Adrenal gland (tissue), 12 donors: ENCODE measurements around the gene TBKBP1. TPM values are rescaled to one million over a fixed set of nuclear protein-coding genes. Genes with fewer than 3 reads are reported as not detected.

Source experiments
- DNase-seq, 7 donors: peaks; one replicate each; pipeline ENCODE4 v3.0.0-alpha.2; 2019 to 2020
- H3K27ac ChIP-seq, 5 donors: fragments of 200-600 bp; sonication (generic) in 4 of 5; 1 replicate in 3 of 5; 2 replicates in 2 of 5; pipeline versions ENCODE4 v1.5.1 to v1.8.0; 2016 to 2020; ENCODE audit warnings: mild to moderate bottlenecking in 1 of 5
- H3K27me3 ChIP-seq: fragments of 200-600 bp; 2 replicates; pipeline ENCODE4 v1.8.0; 2021
- H3K36me3 ChIP-seq, 2 donors: fragments of 200-600 bp; replicated peaks in 1 of 2; 1 replicate in 1 of 2; 2 replicates in 1 of 2; pipeline versions ENCODE4 v1.5.1 to v1.8.0; 2018 to 2022
- H3K4me1 ChIP-seq, 2 donors: fragments of 200-600 bp; replicated peaks in 1 of 2; 1 replicate in 1 of 2; 2 replicates in 1 of 2; pipeline versions ENCODE4 v1.5.1 to v1.8.0; 2018 to 2021
- H3K4me3 ChIP-seq, 4 donors: fragments of 200-600 bp; sonication (generic) in 3 of 4; one replicate each; pipeline ENCODE4 v1.5.1; 2016 to 2018
- H3K9me3 ChIP-seq, 3 donors: fragments of 200-600 bp; sonication (generic) in 1 of 3; replicated peaks in 1 of 3; 1 replicate in 2 of 3; 2 replicates in 1 of 3; pipeline versions ENCODE4 v1.5.1 to v1.8.0; 2016 to 2021
- POLR2A ChIP-seq, 2 donors: fragments of 450-650 bp; IDR thresholded peaks; one replicate each; pipeline ENCODE4 v1.6.1; 2017; ENCODE audit warnings: antibody characterized with exemption in 2 of 2, mild to moderate bottlenecking in 2 of 2, moderate library complexity in 1 of 2
- WGBS, 4 donors: extraction: QIAGEN DNeasy Blood & Tissue Kit in 2 of 4; methylation state at CpG; one replicate each; pipeline versions ENCODE4 v1.1.5 to v1.1.7; 2013 to 2017; 5-methylcytosine and 5-hydroxymethylcytosine counted together
- intact Hi-C, 2 donors: fragments of 100-400 bp; cut with DNase I; formaldehyde crosslinking; loops; one replicate each; pipeline versions ENCODE4 v1.14.1 to v1.15.0; 2022 to 2023
- polyA plus RNA-seq, 3 donors: library from polyadenylated mRNA; stranded (reverse); fragments of 200-250 nt in 2 of 3; fragments of 350-450 nt in 1 of 3; fragmentation: Illumina TruSeq in 1 of 3; extraction: RNeasy Lipid Tissue Mini Kit (QIAGEN cat#74804) in 1 of 3; gene quantifications; one replicate each; pipeline ENCODE4 v1.2.3, GENCODE V29; 2013 to 2014
- total RNA-seq, 9 donors: library from RNA; depleted of rRNA in 4 of 9; stranded (reverse); fragments of >200 nt in 4 of 9; fragments of 120-200 nt in 1 of 9; fragmentation: NEBNext Ultra II Directional in 1 of 9; extraction: Animal tissue kit (Norgen Biotek cat#: 25700) in 1 of 9; gene quantifications; one replicate each; pipeline versions ENCODE4 v1.1.0 to v1.2.4, GENCODE V29; 2013 to 2023
- TF ChIP-seq, protein P1 (sequence below), 6 experiments: fragments of 450-650 bp in 4 of 6; fragments of 200-600 bp in 2 of 6; sonication (generic) in 1 of 6; IDR thresholded peaks; 1 replicate in 5 of 6; 2 replicates in 1 of 6; pipeline versions ENCODE4 v1.5.1 to v1.8.0; 2016 to 2021; ENCODE audit warnings: antibody characterized with exemption in 6 of 6, mild to moderate bottlenecking in 2 of 6, moderate library complexity in 1 of 6
- donor health status: healthy with polysubstance abuse.
- donor health status: Bipolar disorder and iron deficiency.
- donor health status: DM: yes; HTN: yes; CAD: no.
- donor health status: DM: no; HTN: no; CAD: no.
- donor health status: DM: no; HTN: no; CAD: no.
- donor health status: DM: yes; HTN: yes; CAD: no.

TBKBP1 gene
- total and polyA plus RNA-seq, 12 donors, result 3.9 to 63.9 (median 11.5) TPM

DNA sequence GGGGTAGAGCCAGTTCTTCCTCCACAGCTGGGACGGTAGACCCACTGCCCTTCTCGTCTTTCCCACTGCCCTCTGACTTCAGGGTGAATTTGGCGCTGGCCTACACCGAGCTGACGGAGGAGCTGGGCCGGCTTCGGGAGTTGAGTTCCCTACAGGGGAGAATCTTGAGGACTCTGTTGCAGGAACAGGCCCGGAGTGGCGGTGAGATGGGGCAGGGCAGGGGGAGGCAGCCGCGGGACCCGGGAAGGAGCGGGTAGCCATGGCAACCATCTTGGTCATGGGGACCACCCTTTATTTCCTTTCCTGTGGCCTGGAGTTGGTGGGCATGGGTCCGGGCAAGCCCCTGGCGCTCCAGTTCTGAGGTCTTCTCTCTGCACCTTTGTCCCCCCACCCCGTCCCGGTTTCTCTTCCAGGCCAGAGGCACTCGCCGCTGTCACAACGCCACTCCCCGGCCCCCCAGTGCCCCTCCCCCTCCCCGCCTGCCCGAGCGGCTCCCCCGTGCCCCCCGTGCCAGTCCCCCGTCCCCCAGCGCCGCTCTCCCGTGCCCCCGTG, 14.4 kb downstream of the TBKBP1 start:
- Histone ChIP-seq H3K27me3 (no peaks in the 10 kb centered on the region), H3K4me1 (peaks cover 0 to 9% of the 10 kb centered on the region in 2 donors), H3K9me3 (no peaks in the 10 kb centered on the region), H3K4me3 (peak overlapping the region in 1 of 4 donors; percentile 46), H3K36me3 (peaks cover 0 to 15% of the 10 kb centered on the region in 2 donors), H3K27ac (peak overlapping the region in 1 of 5 donors; percentile 29)
- DNase-seq, result no peak
- TF ChIP-seq, protein P1, sequence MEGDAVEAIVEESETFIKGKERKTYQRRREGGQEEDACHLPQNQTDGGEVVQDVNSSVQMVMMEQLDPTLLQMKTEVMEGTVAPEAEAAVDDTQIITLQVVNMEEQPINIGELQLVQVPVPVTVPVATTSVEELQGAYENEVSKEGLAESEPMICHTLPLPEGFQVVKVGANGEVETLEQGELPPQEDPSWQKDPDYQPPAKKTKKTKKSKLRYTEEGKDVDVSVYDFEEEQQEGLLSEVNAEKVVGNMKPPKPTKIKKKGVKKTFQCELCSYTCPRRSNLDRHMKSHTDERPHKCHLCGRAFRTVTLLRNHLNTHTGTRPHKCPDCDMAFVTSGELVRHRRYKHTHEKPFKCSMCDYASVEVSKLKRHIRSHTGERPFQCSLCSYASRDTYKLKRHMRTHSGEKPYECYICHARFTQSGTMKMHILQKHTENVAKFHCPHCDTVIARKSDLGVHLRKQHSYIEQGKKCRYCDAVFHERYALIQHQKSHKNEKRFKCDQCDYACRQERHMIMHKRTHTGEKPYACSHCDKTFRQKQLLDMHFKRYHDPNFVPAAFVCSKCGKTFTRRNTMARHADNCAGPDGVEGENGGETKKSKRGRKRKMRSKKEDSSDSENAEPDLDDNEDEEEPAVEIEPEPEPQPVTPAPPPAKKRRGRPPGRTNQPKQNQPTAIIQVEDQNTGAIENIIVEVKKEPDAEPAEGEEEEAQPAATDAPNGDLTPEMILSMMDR (IDR thresholded peaks at IDR 0.05), result no peak
- no peak for TF ChIP-seq POLR2A (IDR thresholded peaks at IDR 0.05)
- intact Hi-C loops, result loop anchor here in 1 of 2 donors (10.0 kb wide), 1 partner anchor 76 kb away; no protein-coding TSS in a partner anchor
- 57 to 76% (median 69%) methylated on average over 5 to 31 of the region's 31 CpGs for WGBS, 4 donors

DNA sequence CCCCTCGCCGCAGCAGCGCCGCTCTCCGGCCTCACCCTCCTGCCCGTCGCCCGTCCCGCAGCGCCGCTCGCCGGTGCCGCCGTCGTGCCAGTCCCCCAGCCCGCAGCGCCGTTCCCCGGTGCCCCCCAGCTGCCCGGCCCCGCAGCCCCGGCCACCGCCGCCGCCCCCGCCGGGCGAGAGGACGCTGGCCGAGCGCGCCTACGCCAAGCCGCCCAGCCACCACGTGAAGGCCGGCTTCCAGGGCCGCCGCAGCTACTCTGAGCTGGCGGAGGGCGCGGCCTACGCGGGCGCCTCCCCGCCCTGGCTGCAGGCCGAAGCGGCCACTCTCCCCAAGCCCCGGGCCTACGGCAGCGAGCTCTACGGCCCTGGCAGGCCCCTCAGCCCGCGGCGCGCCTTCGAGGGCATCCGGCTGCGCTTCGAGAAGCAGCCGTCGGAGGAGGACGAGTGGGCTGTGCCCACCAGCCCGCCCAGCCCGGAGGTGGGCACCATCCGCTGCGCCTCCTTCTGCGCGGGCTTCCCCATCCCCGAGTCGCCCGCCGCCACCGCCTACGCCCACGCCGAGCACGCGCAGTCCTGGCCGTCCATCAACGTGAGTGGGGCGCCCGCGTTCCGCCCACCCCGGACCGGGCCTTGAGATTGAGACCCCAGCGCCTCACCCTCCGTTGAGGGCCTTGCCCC, 15.0 kb downstream of the TBKBP1 start:
- WGBS, 4 donors, result 49 to 88% (median 62%) methylated on average over 8 to 89 of the region's 89 CpGs
- peak in 4 of 7 donors; percentile 52 to 62 (median 54) for DNase-seq
- TF ChIP-seq POLR2A (IDR thresholded peaks at IDR 0.05), result peak in 1 of 2 donors; percentile 12
- TF ChIP-seq, protein P1 (IDR thresholded peaks at IDR 0.05), result no peak
- H3K9me3 ChIP-seq, result no peaks in the 10 kb centered on the region
- H3K27ac ChIP-seq, result peak overlapping the region in 1 of 5 donors; percentile 29
- peaks cover 0 to 15% of the 10 kb centered on the region in 2 donors for H3K36me3 ChIP-seq
- H3K27me3 ChIP-seq, result no peaks in the 10 kb centered on the region
- peaks cover 0 to 9% of the 10 kb centered on the region in 2 donors for H3K4me1 ChIP-seq
- intact Hi-C loops, result loop anchor here in 1 of 2 donors (10.0 kb wide), 1 partner anchor 76 kb away; no protein-coding TSS in a partner anchor
- peak overlapping the region in 1 of 4 donors; percentile 46 for H3K4me3 ChIP-seq

DNA sequence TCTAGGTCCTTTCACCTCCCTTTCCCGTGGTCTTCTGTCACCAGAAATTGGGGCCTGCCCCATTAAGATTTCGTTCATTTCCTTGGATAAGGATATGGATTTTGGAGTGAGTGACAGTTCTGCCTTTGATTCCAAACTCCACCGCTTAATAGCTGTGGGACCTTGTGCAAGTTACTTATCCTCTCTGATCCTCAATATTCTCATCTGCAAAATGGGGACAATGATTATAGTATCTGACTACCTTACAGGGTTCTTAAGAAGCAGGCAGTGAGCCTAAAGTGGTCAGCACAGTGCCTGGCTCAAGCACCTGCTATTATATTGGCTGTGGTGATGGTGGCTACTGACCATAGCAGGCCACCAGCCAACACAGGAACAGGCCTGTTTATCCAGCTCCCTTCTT, 15.6 kb downstream of the TBKBP1 start:
- Histone ChIP-seq H3K4me1 (peaks cover 0 to 9% of the 10 kb centered on the region in 2 donors), H3K9me3 (no peaks in the 10 kb centered on the region), H3K27ac (no peak overlapping the region), H3K36me3 (peaks cover 0 to 15% of the 10 kb centered on the region in 2 donors), H3K4me3 (no peak overlapping the region), H3K27me3 (no peaks in the 10 kb centered on the region)
- intact Hi-C loops, result loop anchor here in 1 of 2 donors (10.0 kb wide), 1 partner anchor 75 kb away; no protein-coding TSS in a partner anchor
- TF ChIP-seq, protein P1 (IDR thresholded peaks at IDR 0.05), result no peak
- TF ChIP-seq POLR2A (IDR thresholded peaks at IDR 0.05), result no peak
- no peak for DNase-seq
- WGBS, 4 donors, result 87 to 95% (median 90%) methylated on average over 3 of the region's 3 CpGs

DNA sequence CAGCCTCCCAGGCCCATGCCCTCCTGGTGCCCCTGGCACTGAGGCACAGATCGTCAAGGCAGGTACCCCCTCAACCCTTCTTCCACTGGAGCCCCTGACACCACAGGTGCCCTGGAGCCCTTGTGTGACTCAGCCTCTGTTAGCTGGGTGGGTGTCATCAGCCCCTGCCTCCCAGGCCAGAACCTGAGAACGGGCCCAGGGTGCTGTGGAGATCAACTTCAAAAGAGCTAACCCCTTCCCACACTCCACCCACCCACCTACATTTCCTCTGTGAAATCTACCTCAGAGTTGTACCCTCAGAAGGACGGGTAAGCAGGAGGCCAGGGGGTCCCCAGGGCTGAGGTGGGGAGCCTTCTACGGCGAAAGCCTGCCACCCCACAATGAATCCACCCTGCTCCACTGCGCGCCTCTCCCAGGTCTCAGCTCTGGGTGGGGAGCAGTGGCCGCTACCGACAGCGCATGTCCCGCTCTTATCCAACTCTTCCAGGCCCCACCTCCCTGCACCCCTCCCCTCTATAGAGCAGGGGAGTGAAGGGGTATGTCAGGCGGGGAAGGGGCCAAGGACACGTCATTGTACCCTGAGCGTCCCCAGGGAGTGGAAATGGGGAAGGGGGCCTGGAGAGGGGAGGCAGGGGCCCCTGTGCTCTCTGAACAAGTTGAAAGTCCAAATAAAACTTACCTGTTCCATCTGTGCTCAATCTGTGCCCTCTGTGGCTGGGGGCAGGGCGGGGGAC, 17.6 kb downstream of the TBKBP1 start:
- Histone ChIP-seq H3K36me3 (peaks cover 0 to 15% of the 10 kb centered on the region in 2 donors), H3K27me3 (no peaks in the 10 kb centered on the region), H3K4me1 (peaks cover 0 to 5% of the 10 kb centered on the region in 2 donors), H3K27ac (no peak overlapping the region), H3K9me3 (no peaks in the 10 kb centered on the region), H3K4me3 (no peak overlapping the region)
- no peak for DNase-seq
- intact Hi-C loops, result no loop called here
- no peak for TF ChIP-seq POLR2A (IDR thresholded peaks at IDR 0.05)
- TF ChIP-seq, protein P1 (IDR thresholded peaks at IDR 0.05), result no peak
- 90 to 94% (median 92%) methylated on average over 13 to 15 of the region's 15 CpGs for WGBS, 4 donors
